ENCODE results near the gene PTPRE. TPM values are rescaled to one million over a fixed set of nuclear protein-coding genes. Genes with fewer than 3 reads are reported as not detected.
A peak's percentile ranks its signal among the peaks of the same experiment; 100 is the strongest.

PTPRE gene
- total RNA-seq, 6 donors from 2014 or later = 49.9 to 89.2 (median 64.2) TPM

GRCh38 chr10:128121750-128122412 lies 215.0 kb downstream of the PTPRE start:
- no peaks in the 10 kb centered on the region for H3K9me3 ChIP-seq
- H3K36me3 ChIP-seq = no peaks in the 10 kb centered on the region
- peaks cover 0 to 3% (median 0%) of the 10 kb centered on the region in 4 donors for H3K27me3 ChIP-seq
- no peak overlapping the region for H3K4me3 ChIP-seq
- DNase-seq (no peak), ATAC-seq (ENCODE audit: low FRiP score in 2 of 2) (no peak)
- TF ChIP-seq CTCF (IDR thresholded peaks at IDR 0.05) = no peak
- no peak for TF ChIP-seq EP300 (IDR thresholded peaks at IDR 0.05)
- no peak for TF ChIP-seq POLR2AphosphoS5 (IDR thresholded peaks at IDR 0.05)
- 90 to 96% methylated on average over 5 of the region's 5 CpGs for WGBS, 2 donors
- no peak overlapping the region for H3K27ac ChIP-seq
- peaks cover 12 to 21% (median 15%) of the 10 kb centered on the region in 4 donors for H3K4me1 ChIP-seq

GRCh38 chr10:128122931-128123330 lies 216.0 kb downstream of the PTPRE start:
- 69 to 74% methylated on average over 2 of the region's 2 CpGs for WGBS, 2 donors
- H3K4me3 ChIP-seq = no peak overlapping the region
- TF ChIP-seq POLR2AphosphoS5 (IDR thresholded peaks at IDR 0.05) (no peak), CTCF (IDR thresholded peaks at IDR 0.05) (no peak), EP300 (IDR thresholded peaks at IDR 0.05) (no peak), POLR2A (IDR thresholded peaks at IDR 0.05) (no peak)
- peaks cover 0 to 3% (median 0%) of the 10 kb centered on the region in 4 donors for H3K27me3 ChIP-seq
- no peaks in the 10 kb centered on the region for H3K9me3 ChIP-seq
- H3K4me1 ChIP-seq = peaks cover 12 to 22% (median 15%) of the 10 kb centered on the region in 4 donors
- H3K36me3 ChIP-seq = no peaks in the 10 kb centered on the region
- ATAC-seq (ENCODE audit: low FRiP score in 2 of 2) (no peak), DNase-seq (no peak)
- H3K27ac ChIP-seq = no peak overlapping the region

GRCh38 chr10:128123846-128124245 lies 216.9 kb downstream of the PTPRE start:
- no peaks in the 10 kb centered on the region for H3K9me3 ChIP-seq
- no peak for TF ChIP-seq EP300 (IDR thresholded peaks at IDR 0.05)
- no peak overlapping the region for H3K27ac ChIP-seq
- ATAC-seq (ENCODE audit: low FRiP score in 2 of 2) (no peak), DNase-seq (no peak)
- H3K36me3 ChIP-seq = no peaks in the 10 kb centered on the region
- H3K4me3 ChIP-seq = no peak overlapping the region
- peaks cover 0 to 3% (median 0%) of the 10 kb centered on the region in 4 donors for H3K27me3 ChIP-seq
- H3K4me1 ChIP-seq = peaks cover 12 to 22% (median 15%) of the 10 kb centered on the region in 4 donors

DNA sequence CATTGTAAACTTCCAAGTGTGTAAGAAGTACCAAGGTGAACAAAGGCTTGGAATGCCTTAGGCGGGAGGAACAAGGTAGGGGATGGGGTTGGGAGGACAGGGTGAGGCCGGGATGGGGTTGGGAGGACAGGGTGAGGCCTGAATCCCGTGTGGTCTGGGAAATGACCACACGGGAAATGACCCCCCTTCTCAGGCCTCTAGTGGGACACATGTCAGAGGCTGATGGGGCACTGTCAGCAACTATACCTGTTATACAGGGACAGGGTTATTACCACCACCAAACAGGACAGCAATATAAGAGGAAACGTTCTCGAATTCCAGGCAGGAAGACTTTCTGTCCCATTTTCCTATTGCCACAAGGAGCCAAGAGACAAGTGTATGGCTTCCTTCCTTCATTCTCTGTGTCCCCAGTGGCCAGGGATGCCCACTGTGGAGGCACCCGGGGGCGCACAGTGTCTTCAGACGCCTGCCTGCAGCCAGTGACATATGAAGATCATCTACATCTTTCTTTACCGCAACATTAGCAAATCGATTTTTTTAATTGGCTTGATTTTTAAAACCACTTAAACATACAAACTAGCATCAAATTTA lies 218.0 kb downstream of the PTPRE start:
- 34 to 41% methylated on average over 11 of the region's 11 CpGs for WGBS, 2 donors
- DNase-seq (peak in 1 of 2 donors; percentile 7), ATAC-seq (ENCODE audit: low FRiP score in 2 of 2) (no peak)
- Histone ChIP-seq H3K9me3 (no peaks in the 10 kb centered on the region), H3K4me3 (peak overlapping the region in 2 of 4 donors; percentile 73 to 79), H3K27me3 (peaks cover 0 to 3% (median 0%) of the 10 kb centered on the region in 4 donors), H3K27ac (no peak overlapping the region), H3K36me3 (no peaks in the 10 kb centered on the region), H3K4me1 (peaks cover 12 to 22% (median 15%) of the 10 kb centered on the region in 4 donors)
- TF ChIP-seq CTCF (IDR thresholded peaks at IDR 0.05) (no peak), EP300 (IDR thresholded peaks at IDR 0.05) (no peak), POLR2A (IDR thresholded peaks at IDR 0.05) (no peak), POLR2AphosphoS5 (IDR thresholded peaks at IDR 0.05) (no peak)

GRCh38 chr10:128125416-128125943 lies 218.6 kb downstream of the PTPRE start:
- no peaks in the 10 kb centered on the region for H3K9me3 ChIP-seq
- H3K27me3 ChIP-seq = peaks cover 0 to 3% (median 0%) of the 10 kb centered on the region in 4 donors
- H3K36me3 ChIP-seq = no peaks in the 10 kb centered on the region
- H3K4me1 ChIP-seq = peaks cover 12 to 22% (median 15%) of the 10 kb centered on the region in 4 donors
- H3K4me3 ChIP-seq = peak overlapping the region in 3 of 4 donors; percentile 73 to 79 (median 73)
- TF ChIP-seq CTCF (IDR thresholded peaks at IDR 0.05) (no peak), POLR2AphosphoS5 (IDR thresholded peaks at IDR 0.05) (no peak), EP300 (IDR thresholded peaks at IDR 0.05) (no peak)
- ATAC-seq (ENCODE audit: low FRiP score in 2 of 2) = no peak
- DNase-seq = peak in 1 of 2 donors; percentile 86
- 4 to 6% methylated on average over 19 to 25 of the region's 33 CpGs for WGBS, 2 donors
- peak overlapping the region in 2 of 4 donors; percentile 16 to 26 for H3K27ac ChIP-seq

All from upper lobe of left lung (tissue), 6 donors.